Measurements from ENCODE around the gene KRTAP12-3. TPM values are rescaled to one million over a fixed set of nuclear protein-coding genes. Genes with fewer than 3 reads are reported as not detected.

Gene KRTAP12-3
- total RNA-seq, 3 donors from 2014 or later (not counting 1 experiment from before 2014, with no cell fraction given): 1.0 to 1.1 TPM; not detected in 1

- Mint-ChIP-seq H3K4me3 (no peak overlapping the region), H3K4me1 (peaks cover 16 to 21% of the 10 kb centered on the region in 2 donors), H3K27ac (peak overlapping the region in 1 of 2 donors; percentile 24), H3K27me3 (ENCODE audit: low read depth in 2 of 2) (peaks cover 0 to 3% of the 10 kb centered on the region in 2 donors), H3K9me3 (no peaks in the 10 kb centered on the region), H3K36me3 (no peaks in the 10 kb centered on the region)
- peaks cover 25% of the 10 kb centered on the region for H3K4me1 ChIP-seq (ENCODE audit: control insufficient read depth, insufficient read depth, low read length)
- no peak overlapping the region for H3K27ac ChIP-seq (ENCODE audit: low read length)
- ATAC-seq: peak in 1 of 3 donors; percentile 8
- 87% methylated on average over 20 of the region's 20 CpGs for WGBS (ENCODE audit: insufficient coverage)
- no peak overlapping the region for H3K4me3 ChIP-seq (ENCODE audit: low read length)
- DNase-seq: no peak
- no peaks in the 10 kb centered on the region for H3K36me3 ChIP-seq (ENCODE audit: control insufficient read depth, insufficient read depth, low read length)
- TF ChIP-seq CTCF (IDR thresholded peaks at IDR 0.05): no peak
- no peaks in the 10 kb centered on the region for H3K27me3 ChIP-seq (ENCODE audit: control insufficient read depth, insufficient read depth, low read length)
- intact Hi-C loops (cut with micrococcal nuclease): no loop called here
- peaks cover 1% of the 10 kb centered on the region for H3K9me3 ChIP-seq (ENCODE audit: control insufficient read depth, insufficient read depth, low read length)
Observed at GRCh38 chr21:44650265-44650972, 7.3 kb upstream of the KRTAP12-3 start.

GRCh38 chr21:44650973-44651675, 6.6 kb upstream of the KRTAP12-3 start:
- H3K4me1 Mint-ChIP-seq: peaks cover 17 to 24% of the 10 kb centered on the region in 2 donors
- no peak for DNase-seq
- H3K4me1 ChIP-seq (ENCODE audit: control insufficient read depth, insufficient read depth, low read length): peaks cover 32% of the 10 kb centered on the region
- H3K4me3 Mint-ChIP-seq: no peak overlapping the region
- peaks cover 7% of the 10 kb centered on the region for H3K9me3 ChIP-seq (ENCODE audit: control insufficient read depth, insufficient read depth, low read length)
- peaks cover 0 to 3% of the 10 kb centered on the region in 2 donors for H3K27me3 Mint-ChIP-seq (ENCODE audit: low read depth in 2 of 2)
- WGBS (ENCODE audit: insufficient coverage): 85% methylated on average over 12 of the region's 12 CpGs
- no peaks in the 10 kb centered on the region for H3K36me3 ChIP-seq (ENCODE audit: control insufficient read depth, insufficient read depth, low read length)
- no peak overlapping the region for H3K4me3 ChIP-seq (ENCODE audit: low read length)
- no peak for ATAC-seq
- TF ChIP-seq CTCF (IDR thresholded peaks at IDR 0.05): no peak
- intact Hi-C loops (cut with micrococcal nuclease): no loop called here
- H3K27ac Mint-ChIP-seq: peak overlapping the region in 1 of 2 donors; percentile 24
- H3K36me3 Mint-ChIP-seq: peaks cover 3% of the 10 kb centered on the region
- peaks cover 0 to under 1% of the 10 kb centered on the region in 2 donors for H3K9me3 Mint-ChIP-seq
- H3K27ac ChIP-seq (ENCODE audit: low read length): no peak overlapping the region
- H3K27me3 ChIP-seq (ENCODE audit: control insufficient read depth, insufficient read depth, low read length): no peaks in the 10 kb centered on the region

GRCh38 chr21:44653123-44653522, 4.6 kb upstream of the KRTAP12-3 start:
- Mint-ChIP-seq H3K9me3 (peaks cover 2 to 10% of the 10 kb centered on the region in 2 donors), H3K27me3 (ENCODE audit: low read depth in 2 of 2) (no peaks in the 10 kb centered on the region), H3K4me3 (no peak overlapping the region), H3K27ac (no peak overlapping the region), H3K36me3 (peaks cover 18% of the 10 kb centered on the region), H3K4me1 (peaks cover 35 to 37% of the 10 kb centered on the region in 2 donors)
- H3K27me3 ChIP-seq (ENCODE audit: control insufficient read depth, insufficient read depth, low read length): no peaks in the 10 kb centered on the region
- intact Hi-C loops (cut with micrococcal nuclease): no loop called here
- ATAC-seq (no peak), DNase-seq (peak in 1 of 2 donors; percentile 28)
- H3K4me1 ChIP-seq (ENCODE audit: control insufficient read depth, insufficient read depth, low read length): peaks cover 46% of the 10 kb centered on the region
- TF ChIP-seq CTCF (IDR thresholded peaks at IDR 0.05): no peak
- H3K27ac ChIP-seq (ENCODE audit: low read length): no peak overlapping the region
- no peaks in the 10 kb centered on the region for H3K36me3 ChIP-seq (ENCODE audit: control insufficient read depth, insufficient read depth, low read length)
- no peak overlapping the region for H3K4me3 ChIP-seq (ENCODE audit: low read length)
- WGBS (ENCODE audit: insufficient coverage): 84% methylated on average over 14 of the region's 14 CpGs
- peaks cover 13% of the 10 kb centered on the region for H3K9me3 ChIP-seq (ENCODE audit: control insufficient read depth, insufficient read depth, low read length)
